HTR-8/SVneo (cell line): ENCODE measurements around the gene TBX20.
"Not testable (repeated sequence)": the region's sequence is repeated elsewhere in the genome, so short reads cannot be mapped to it uniquely, and the experiment has no call there.

Experiments used
- DNase-seq: peaks from one replicate; pipeline ENCODE4 v3.0.0; 2011; ENCODE audit warnings: low spot score, mixed read lengths; ENCODE audit not compliant: insufficient read length
- FAIRE-seq: peaks from 2 replicates; lab custom pipeline; 2011; peaks lifted over from hg19 to GRCh38; lab: Jason Lieb, UNC

Gene TBX20

GRCh38 chr7:35183873-35184503 lies 69.9 kb downstream of the TBX20 start:
- DNase-seq, FAIRE-seq: not testable (repeated sequence)

GRCh38 chr7:35180665-35181064 lies 73.2 kb downstream of the TBX20 start:
- not testable (repeated sequence) for FAIRE-seq

GRCh38 chr7:35173176-35173575 lies 80.7 kb downstream of the TBX20 start:
- FAIRE-seq, DNase-seq: not testable (repeated sequence)

More at GRCh38 chr7:35180665-35181064, 73.2 kb downstream of the TBX20 start:
- DNase-seq, result not testable (repeated sequence)

- not testable (repeated sequence) for DNase-seq, FAIRE-seq
These were observed 81.8 kb downstream of the TBX20 start for GRCh38 chr7:35172131-35172530.

- not testable (repeated sequence) for DNase-seq, FAIRE-seq
These were observed 86.2 kb downstream of the TBX20 start for GRCh38 chr7:35167658-35168057.

- FAIRE-seq, DNase-seq: not testable (repeated sequence)
These were observed 86.7 kb downstream of the TBX20 start for GRCh38 chr7:35167158-35167557.

- not testable (repeated sequence) for FAIRE-seq, DNase-seq
These were observed 92.7 kb downstream of the TBX20 start for GRCh38 chr7:35161059-35161740.
